Head of caudate nucleus (tissue), 42 donors: ENCODE results near the gene ANKRD33B.
A peak's percentile ranks its signal among the peaks of the same experiment; 100 is the strongest.

Experiments used
- DNase-seq, 42 donors: peaks; one replicate each; pipeline versions ENCODE4 v3.0.0 to v3.0.0-alpha.2; 2020 to 2021; ENCODE audit warnings: mixed read lengths in 7 of 42
- intact Hi-C: fragments of 100-400 bp; cut with DNase I; formaldehyde crosslinking; loops from one replicate; pipeline ENCODE4 v1.15.0; 2022

Gene ANKRD33B

DNA sequence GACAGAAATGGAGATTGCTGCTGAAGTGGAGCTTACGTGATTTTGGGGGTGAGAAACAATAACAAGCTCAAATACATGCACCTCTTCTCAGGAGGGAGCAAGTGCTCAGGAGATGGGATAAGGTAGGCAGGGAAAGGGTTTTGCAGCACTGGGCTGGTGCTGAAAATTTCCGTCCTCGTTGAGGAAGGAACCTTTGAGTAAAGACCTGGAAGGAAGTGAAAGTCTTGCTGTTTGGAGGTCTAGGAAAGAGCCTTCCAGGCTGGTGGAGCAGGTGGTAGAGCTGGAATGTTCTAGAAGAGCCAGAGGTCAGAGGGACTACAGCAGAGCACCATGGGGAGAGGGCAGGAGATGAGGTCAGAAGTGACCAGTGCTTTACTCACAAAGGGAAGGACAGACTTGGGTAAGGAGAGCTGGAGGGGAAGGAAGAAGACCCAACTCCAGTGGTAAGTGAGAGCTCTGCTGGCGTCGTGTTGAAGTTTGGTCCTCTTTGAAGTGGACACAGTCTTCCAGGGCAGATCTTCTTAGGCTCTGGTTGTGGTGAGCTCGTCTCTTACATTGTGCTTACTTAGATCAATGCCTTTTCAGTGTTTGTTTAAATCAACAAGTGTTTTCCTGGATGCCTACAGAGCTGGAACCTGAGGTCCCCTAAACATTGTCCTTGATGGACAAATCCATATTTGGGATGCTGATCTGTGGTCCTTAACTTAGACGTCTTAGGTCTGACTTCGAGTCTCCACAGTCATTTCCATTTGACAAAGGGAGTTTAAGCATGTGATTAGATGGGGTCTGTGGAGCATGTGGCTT lies 21.0 kb downstream of the ANKRD33B start:
- DNase-seq: peak in 3 of 42 donors; percentile 14 to 35 (median 19)
- intact Hi-C loops: no loop called here

DNA sequence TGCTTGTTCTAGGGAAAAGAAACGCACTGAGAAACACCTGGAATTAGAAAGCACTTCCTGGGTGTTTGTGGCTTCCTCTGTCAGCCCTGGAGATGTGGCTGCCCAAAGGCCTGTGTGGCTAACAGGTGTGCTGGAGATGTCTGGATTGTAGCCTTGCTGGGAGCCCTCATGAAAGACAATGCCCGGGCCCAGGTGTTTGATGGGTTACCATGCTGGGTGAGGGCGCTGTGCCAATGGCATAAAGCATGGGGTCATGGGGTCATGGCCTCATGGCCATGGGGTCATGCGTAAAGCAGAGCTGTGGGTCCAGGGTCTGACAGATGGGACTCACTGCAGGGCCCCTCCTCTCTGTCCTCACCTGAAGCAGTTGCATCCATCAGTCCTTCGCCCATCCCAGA lies 21.6 kb downstream of the ANKRD33B start:
- intact Hi-C loops: no loop called here
- DNase-seq: peak in 4 of 42 donors; percentile 2 to 40 (median 24)

DNA sequence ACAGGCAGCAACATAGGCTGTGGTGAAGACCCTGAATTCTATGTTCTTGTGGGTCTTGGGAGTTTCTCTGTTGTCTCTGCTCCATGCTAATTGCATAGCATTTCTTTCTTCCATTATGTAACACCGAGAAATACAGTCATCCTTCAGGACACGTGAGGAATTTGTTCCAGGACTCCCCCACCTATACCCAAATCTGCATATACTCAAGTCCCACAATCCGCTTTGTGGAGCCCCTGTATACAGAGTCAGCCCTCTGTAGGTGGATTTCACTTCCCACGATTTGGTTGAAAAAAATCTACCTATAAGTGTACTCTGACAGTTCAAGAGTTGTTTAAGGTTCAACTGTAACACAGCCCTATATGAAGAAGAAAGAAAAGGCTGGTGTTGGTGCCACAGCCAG lies 22.1 kb downstream of the ANKRD33B start:
- intact Hi-C loops: no loop called here

DNA sequence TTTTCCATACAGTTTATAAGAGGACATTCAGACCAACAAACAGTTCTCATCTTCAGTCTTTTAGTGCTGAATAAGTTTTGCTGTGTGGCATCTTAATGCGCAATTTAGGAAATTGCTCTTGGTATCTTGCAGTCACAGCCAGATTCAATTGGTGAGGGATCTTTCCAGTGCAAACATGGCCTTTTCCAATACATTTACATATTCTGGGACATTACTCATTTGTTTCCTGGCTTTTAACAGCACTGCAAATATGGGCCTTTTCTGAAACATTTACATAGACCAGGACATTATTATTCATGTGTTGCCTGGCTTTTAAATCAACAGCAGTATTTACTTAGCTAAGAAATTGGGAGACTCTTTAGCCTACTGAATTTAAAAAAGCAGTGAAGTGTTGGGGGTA lies 22.7 kb downstream of the ANKRD33B start:
- intact Hi-C loops: no loop called here

More for the DNA sequence above, 22.1 kb downstream of the ANKRD33B start:
- peak in 8 of 42 donors; percentile 15 to 54 (median 42) for DNase-seq

DNA sequence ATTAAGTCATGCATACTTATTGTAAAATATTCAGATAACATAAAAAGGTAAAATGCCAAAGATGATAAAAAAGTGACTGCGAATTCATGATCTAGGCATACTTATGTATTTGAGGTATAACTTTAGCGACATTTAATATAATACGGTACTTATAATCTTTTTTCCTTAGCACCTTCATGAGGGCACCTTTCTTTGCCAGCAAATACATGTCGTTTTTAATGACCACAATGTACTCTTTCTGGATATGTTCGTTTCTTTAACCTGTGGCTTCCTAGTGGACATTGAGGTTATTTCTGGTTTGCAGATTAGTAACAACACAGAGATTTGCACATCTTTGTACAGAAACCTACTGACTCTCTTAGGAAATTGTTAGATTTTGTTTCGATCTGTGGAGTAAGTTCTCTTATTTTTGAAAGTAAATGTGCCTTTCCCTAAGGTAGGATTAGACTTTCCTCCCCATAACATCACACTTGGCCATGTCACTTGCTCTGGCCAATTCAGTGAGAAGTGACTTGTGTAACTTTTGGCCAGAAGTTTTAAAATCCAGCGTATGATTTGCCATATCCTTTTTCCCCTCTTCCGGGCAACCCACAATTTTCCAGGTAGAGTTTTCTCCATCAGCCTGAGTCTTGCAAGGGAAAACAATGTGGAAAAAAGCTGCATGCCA lies 24.4 kb downstream of the ANKRD33B start:
- intact Hi-C loops: no loop called here
- DNase-seq: no peak

More for the DNA sequence above, 22.7 kb downstream of the ANKRD33B start:
- peak in 1 of 42 donors; percentile 3 for DNase-seq

DNA sequence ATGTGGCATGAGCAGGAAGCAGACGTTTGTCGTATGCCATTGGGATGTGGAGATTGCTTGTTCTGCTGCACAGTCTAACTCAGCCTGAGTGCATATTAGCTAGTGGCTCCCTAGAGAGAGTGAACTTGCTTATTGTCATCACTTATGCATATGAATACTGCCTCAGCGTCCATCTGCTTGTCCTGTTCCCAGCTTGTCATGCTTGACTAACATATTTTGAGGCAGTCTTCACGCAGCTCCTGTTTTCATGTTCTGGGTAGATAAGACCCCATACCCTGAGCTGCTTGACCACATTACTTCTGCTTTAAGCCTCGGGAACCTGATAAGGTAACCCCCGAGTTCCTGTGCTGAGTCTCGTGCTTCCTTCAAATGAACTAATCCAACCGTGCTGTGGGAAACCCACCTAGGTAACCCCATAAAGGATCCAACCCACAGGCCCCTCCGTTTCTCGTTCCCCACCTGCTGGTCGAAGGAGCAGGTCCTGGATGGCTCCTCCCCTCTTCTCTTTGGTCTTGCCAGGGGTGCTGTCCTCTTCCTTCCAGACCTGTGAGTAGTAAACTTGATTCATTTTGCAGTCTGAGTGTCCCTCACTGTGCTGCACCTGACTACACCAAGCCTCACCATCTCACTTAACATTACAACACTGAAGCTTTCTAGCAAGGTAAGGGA lies 25.0 kb downstream of the ANKRD33B start:
- DNase-seq: peak in 1 of 42 donors; percentile 7

DNA sequence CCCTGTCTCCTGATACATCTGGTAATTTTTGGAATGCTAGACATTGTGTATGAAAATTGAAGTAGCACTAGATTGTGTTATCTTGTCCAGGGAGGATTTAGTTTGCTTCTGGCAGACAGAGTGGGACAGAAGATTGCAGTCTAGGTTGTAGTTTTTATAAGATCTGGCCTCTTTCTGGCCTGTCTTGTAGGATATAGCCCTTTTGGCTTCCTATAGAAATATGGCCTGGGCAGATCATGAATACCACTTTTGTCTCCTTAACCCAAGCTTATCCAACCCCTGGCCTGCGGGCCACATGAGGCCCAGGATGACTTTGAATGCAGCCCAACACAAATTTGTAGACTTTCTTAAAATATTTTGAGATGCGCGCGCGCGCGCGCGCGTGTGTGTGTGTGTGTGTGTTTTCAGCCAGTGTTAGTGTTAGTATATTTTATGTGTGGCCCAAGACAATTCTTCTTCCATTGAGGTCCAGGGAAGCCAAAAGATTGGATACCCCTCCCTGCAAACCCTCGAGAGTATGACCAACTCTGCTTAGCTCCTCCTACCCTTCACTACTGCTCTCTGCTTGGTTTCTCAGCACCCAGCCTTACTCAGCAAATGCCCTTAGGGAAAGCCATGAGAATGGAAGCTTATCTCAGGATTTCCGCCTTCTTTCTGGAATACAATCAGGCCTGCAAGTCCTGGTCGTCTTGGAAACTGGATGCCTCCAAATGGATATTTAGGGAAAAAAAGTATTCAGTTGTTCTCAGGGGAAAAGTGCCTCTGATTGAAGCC lies 26.5 kb downstream of the ANKRD33B start:
- intact Hi-C loops: no loop called here
- DNase-seq: peak in 1 of 42 donors; percentile 38

More for the DNA sequence above, 25.0 kb downstream of the ANKRD33B start:
- intact Hi-C loops: no loop called here

DNA sequence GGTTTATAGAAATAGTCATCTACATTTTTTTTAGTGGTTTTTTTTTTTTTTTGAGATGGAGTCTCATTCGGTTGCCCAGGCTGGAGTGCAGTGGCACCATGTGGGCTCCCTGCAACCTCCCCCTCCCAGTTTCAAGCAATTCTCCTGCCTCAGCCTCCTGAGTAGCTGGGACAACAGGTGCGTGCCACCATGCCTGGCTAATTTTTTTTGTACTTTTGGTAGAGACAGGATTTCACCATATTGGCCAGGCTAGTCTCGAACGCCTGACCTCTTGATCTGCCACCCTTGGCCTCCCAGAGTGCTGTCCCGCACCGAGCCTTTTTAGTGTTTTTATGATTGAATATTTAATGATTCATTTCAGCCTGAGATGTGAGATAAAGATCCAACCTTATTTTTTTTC lies 27.3 kb downstream of the ANKRD33B start:
- intact Hi-C loops: no loop called here
- DNase-seq: no peak

DNA sequence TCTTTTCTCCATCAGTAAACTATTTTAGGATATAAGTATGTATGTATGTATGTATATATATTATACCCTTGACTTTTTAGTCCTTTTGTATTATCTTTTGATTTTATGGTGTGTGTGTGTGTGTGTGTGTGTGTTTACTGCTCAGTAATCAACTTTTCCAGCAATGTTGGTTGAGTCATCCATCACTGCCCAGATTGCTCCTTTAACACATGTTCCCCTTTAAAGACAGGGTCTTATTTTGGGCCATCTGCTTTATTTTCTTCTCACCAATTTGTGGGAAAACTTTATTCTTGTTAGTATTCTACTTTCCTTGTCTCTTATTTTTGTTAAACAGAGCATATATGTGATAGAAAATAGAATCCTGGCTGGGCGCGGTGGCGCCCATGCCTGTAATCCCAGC lies 28.1 kb downstream of the ANKRD33B start:
- intact Hi-C loops: no loop called here
- DNase-seq: no peak

DNA sequence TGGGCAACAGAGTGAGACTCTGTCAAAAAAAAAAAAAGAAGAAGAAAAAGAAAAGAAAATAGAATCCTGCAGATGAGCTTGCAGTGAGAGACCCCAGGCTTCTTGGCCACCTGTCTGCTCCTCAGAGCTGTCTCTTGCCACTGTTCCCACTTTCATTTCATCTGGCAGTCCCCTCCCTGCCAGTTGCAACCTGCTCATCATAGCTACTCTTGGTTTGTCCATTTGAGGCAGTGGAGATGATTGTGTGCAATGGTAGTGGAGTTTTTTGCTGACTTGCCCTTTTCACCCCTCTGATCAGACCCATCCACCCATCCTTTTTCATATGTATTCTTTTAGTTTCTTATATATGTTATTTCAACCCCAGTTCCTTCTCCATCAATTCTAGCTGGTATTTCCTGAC lies 28.7 kb downstream of the ANKRD33B start:
- intact Hi-C loops: no loop called here
- DNase-seq: no peak

DNA sequence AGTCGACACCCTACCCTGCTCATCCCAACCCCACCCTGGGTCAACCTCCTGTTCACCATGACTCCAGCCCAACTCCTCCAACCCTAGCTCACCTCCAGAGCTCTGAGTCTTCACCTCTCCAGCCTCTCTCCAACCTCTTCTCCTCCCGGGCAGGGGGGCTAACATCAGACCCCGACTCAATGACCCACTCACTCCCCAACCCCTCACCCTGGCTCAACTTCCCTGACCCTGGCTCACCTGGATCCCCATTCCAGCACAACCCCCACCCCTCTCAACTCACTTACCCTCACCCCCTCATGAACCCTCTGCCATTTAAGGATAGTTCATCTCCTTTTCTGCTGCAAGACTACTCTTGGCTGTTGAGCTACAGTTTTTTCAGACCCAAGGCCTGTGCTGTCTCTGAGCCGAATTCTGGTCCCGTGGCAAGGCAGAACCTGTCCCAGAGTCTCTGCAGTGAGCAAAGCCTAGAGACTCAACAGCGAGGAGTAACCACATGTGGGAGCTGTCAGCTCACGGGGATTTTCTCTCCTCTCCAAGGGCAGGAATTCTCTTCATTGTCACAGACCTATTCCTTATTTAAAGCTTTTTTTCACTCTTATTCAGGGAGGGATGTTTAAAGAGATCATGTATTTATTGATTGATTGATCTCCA lies 29.8 kb downstream of the ANKRD33B start:
- peak in 5 of 42 donors; percentile 7 to 19 (median 11) for DNase-seq
- intact Hi-C loops: no loop called here

DNA sequence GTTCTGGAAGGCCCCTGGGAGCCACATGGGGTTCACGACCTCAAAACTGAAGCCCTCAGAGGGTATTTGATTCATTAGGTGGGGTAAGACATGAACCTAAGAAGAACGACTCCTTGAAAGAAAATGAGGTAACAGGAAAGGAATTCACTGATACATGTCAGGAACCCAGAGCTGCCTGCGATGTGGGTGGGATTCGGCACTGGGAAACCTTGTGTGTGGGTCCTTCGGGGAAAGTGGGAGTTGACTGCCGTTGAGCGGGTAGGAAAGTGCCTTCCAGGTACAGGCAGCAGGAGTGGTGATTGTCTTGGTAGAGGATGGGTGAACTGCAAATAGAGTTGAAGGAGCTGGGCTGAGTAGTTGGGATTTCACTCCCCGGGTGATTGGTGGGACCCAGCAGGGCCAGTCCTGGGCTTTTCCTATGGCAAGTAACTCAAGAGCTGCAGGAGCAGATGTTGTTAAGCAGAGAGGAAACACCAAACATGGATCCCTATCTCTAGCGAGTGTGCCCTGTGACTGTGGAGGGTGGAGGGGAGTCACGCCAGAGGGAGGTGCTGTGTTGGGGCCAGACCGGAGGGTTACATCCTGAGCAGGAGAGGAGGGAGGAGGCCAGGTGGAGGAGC lies 30.8 kb downstream of the ANKRD33B start:
- DNase-seq: peak in 34 of 42 donors; percentile 23 to 87 (median 56)
- intact Hi-C loops: no loop called here

DNA sequence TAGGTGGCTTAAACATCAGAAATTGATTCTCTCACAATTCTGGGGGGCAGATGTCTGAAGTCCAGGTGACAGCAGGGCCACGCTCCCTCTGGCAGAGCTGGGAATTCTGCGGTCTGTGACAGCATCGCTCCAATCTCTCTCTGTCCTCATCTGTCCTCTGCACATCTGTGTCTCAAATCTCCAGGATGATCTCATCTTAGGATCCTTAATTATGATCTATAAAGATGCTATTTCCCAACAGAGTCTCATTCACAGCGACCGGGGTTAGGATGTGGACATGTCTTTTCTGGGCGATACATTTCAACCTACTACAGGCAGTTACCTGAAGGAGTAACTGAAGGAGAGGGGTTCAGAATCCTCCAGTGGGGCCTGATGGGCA lies 31.4 kb downstream of the ANKRD33B start:
- intact Hi-C loops: no loop called here
- DNase-seq: peak in 3 of 42 donors; percentile 4 to 16 (median 6)

DNA sequence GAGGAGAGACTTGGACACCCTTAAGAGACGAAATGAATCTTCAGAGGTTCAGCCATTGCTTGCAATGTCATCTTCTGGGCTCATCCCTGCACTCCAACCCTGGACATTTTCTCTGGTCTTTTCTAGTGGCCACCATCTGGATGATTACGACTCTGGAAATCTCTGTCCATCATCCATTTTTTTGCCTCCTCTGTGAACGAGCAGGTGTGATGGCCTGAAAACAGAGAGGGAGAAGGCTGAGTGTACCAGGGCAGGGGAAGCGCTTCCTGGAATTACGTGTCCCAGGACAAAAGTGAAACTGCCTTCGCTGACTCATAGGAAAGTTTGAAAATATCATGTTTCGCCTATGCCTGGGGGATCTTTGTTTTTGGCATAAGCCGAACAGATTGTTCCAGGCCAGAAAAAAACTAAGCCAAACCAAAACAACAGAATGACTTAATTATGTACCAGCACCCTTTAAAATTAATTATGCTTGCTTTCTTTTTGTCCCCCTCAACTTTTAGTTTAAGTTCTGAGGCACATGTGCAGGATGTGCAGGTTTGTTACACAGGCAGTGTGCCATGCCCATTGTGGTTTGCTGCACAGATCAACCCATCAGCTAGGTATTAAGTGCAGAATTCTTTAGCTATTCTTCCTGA lies 31.9 kb downstream of the ANKRD33B start:
- intact Hi-C loops: no loop called here
- DNase-seq: peak in 3 of 42 donors; percentile 2 to 37 (median 7)

DNA sequence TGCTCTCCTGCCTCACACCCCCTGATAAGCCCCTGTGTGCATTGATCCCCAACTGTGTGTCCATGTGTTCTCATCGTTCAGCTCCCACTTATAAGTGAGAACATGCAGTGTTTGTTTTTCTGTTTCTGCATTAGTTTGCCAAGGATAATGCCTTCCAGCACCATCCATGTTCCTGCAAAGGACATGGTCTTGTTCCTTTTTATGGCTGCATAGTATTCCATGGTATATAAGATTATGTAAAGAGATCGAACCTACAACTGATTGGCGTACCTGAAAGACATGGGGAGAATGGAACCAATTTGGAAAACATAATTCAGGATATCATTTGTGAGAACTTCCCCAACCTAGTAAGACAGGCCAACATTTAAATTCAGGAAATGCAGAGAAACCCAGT lies 32.4 kb downstream of the ANKRD33B start:
- no peak for DNase-seq
- intact Hi-C loops: no loop called here

DNA sequence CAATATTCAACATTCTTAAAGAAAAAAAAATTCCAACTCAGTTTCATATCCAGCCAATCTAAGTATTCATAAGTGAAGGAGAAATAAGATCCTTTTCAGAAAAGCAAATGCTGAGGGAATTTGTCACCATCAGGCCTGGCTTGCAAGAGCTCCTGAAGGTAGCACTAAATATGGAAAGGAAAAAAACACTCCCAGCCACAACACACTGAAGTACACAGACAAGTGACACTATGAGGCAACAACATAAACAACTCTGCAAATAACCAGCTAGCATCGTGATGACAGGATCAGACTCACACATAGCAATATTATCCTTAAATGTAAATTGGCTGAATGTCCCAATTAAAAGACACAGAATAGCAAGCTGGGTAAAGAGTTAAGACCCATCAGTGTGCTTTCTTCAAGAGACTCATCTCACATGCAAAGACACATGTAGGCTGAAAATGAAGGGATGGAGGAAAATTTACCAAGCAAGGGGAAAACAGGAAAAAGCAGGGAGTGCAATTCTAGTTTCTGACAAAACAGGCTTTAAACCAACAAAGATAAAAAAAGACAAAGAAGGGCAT lies 33.1 kb downstream of the ANKRD33B start:
- no peak for DNase-seq
- intact Hi-C loops: no loop called here

DNA sequence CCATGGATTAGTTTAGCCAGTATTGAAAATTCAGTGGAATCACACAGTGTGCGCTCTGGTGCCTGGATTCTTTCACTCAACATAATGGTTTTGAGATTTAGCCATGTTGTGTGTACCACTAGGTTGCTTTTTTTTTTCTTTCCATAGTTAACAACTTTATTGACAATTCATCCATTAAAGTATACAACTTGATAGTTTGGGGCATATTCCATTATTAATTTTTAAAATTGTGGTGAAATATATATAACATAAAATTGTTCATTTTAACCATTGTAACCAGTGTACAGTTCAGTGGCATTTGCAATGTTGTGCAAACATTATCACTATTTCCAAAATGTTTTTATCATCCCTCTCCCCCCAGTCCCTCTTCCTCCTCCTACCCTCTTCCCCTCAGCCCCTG lies 35.2 kb downstream of the ANKRD33B start:
- DNase-seq: no peak

More for the DNA sequence above, 35.2 kb downstream of the ANKRD33B start:
- intact Hi-C loops: no loop called here
